HuH-7.5 (cell line): ENCODE data around the gene ALG2.

ENCODE experiments used
- DNase-seq: peaks from one replicate; pipeline ENCODE4 v3.0.0; 2011; ENCODE audit warnings: low spot score

The ALG2 gene

GRCh38 chr9:99172124-99173091 is 49.3 kb downstream of the ALG2 start:
- DNase-seq: peak; percentile 27

DNA sequence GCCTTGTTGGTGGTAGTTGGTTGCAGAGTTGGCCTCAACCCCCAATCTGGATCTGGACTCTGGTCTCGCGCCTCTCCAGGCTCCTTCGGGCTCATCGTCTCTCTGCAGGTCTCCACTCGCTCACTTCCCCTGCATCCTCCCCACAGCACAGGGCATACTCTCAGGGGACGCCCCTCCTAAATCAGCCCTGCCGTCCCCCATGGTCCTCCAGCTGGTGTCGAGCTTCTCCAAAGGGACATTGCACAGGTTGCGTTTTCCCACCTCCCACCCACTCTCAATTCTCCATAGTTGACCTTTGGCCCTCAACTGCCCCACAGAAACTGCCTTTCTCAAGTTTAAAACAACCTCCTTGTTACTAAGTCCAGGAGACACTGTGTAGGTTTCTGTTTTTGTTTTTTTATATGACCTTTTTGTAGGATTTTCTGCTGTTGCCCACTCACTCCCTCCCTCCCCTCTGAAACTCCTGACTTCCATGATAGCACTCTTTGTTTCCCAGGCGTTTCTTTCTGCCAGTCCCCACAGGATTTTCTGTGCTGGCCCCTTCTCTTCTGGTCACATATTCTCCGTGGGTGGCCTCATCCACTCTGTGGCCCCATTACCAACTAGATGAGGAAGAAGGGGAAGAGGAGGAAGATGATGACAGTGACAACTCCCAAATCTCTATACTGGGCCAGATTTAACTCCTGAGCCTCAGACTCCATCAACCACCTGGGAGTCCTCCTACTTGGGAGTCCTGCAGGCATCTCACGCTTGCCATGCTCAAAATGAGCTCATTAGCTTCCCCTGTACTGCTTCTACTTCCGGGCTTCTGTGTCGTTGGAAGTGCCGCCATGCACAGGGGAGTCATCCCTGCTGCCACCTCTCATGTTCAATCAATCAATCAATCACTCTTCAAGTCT is 50.3 kb downstream of the ALG2 start:
- DNase-seq: no peak

DNA sequence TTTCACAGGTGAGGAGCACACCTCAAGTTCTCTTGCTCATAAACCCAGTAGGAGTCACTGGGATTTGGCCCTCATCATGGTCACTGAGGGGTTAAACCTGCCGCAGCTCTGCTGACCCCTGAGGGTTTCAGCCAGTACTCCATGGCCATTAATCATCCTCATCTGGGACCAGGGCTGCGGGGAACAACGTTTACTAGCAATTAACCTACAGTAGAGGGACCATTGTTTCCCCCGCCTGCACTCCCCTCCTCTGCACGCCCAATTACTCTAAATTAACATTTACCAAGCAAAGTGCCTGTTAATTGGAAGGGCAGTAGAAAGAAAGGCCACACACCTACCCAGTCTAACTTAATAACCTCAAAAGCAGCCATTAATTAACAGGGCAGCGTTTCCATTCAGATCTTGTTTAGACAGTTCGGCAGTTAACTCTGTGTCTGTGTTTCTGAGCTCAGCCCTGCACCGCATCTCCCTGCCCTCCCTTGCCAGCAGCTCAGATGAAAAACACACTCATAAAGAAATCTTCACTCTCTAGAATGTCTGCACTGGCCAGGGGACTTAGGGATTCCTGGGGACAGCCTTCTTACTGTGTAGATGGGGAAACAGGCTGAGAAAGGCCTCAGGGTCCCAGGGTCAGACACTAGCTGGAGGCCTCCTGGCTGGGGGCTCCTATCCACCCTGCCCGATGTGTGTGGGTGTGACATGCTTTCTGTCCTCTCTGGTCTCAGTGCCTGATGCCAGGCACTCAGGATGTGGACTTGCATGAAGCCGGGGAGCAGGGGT is 51.6 kb downstream of the ALG2 start:
- DNase-seq: no peak

DNA sequence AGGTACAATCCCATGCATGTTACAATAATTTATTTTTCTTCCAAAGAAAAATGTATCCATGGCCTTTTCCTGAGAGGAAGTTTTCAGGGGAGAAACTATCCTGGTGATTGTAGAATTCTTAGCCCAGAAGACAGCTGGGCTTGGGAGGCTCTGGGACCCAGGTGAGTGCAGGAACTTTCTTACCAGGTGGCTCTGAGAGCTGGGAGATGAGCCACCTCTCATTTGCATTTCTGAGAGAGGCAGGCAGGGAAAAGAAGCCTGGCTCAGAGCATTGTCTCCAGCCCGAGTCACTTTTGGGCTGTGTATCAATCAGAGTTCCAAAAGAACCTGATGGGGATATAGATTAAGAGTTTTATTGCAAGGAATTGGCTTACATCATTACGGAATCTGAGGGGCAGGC is 52.7 kb downstream of the ALG2 start:
- no peak for DNase-seq

- DNase-seq: no peak
These were observed 54.0 kb downstream of the ALG2 start for GRCh38 chr9:99167694-99168093.

GRCh38 chr9:99167119-99167518 is 54.6 kb downstream of the ALG2 start:
- no peak for DNase-seq
